GM19238 (cell line): ENCODE measurements around the gene PLXNA4.

Experiments used
- DNase-seq: peaks from one replicate; pipeline ENCODE4 v3.0.0; 2011; ENCODE audit warnings: low spot score; ENCODE audit not compliant: insufficient read length

PLXNA4 gene

DNA sequence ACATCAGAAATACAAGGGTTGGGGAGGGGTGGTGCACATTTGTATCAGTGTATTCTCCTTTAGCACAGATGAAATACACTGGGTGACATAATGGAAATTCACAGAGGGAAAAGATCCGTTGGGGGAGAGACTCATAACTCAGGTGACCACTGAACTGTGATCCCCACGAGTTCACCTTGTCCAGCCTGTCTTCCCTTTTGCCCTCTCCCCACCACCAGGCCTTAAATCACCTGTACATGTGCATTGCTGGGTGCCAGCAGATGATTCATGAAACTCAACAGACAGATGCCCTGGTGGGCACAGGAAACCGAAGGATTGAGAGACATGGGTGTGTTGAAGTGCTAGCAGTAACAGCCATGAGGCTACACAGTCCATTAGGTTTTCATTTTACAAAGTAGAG, 253.3 kb downstream of the PLXNA4 start:
- no peak for DNase-seq

DNA sequence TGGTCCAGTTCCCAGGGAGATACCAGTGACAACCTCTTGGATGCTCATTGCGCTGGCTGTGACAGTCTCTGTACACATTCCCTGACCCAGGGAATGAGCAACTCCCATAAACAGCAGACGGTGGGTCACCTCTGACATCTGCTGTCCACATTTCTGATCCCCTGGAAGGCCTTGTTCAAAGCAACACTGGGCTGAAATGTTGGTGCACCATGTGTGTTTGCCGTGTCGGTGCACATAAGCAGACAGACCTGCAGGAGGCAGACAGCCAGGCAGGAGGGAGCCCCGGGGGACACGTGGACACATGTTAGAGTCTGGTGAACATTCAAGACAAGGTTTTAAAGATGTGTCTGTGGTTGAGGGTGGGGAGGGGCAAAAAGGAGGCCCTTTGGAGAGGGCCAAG, 254.9 kb downstream of the PLXNA4 start:
- no peak for DNase-seq

DNA sequence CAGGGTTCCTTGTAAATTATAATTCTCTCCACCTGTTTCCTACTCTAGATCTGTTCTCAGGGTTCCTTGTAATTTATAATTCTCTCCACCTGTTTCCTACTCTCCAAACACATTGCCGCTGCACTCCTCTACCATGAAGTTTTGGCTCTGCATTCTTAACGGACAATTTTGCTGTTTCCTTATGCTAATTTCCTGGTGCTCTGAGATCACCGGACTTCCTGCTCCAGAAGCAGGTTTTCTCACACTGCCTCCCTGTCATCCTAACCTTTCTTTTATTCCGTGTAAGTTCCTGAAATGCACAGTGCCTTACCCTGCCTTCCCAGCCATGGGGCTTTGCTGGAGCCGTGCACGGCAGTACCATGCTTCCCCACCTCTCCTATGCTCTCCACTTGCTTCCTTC, 256.8 kb downstream of the PLXNA4 start:
- no peak for DNase-seq

DNA sequence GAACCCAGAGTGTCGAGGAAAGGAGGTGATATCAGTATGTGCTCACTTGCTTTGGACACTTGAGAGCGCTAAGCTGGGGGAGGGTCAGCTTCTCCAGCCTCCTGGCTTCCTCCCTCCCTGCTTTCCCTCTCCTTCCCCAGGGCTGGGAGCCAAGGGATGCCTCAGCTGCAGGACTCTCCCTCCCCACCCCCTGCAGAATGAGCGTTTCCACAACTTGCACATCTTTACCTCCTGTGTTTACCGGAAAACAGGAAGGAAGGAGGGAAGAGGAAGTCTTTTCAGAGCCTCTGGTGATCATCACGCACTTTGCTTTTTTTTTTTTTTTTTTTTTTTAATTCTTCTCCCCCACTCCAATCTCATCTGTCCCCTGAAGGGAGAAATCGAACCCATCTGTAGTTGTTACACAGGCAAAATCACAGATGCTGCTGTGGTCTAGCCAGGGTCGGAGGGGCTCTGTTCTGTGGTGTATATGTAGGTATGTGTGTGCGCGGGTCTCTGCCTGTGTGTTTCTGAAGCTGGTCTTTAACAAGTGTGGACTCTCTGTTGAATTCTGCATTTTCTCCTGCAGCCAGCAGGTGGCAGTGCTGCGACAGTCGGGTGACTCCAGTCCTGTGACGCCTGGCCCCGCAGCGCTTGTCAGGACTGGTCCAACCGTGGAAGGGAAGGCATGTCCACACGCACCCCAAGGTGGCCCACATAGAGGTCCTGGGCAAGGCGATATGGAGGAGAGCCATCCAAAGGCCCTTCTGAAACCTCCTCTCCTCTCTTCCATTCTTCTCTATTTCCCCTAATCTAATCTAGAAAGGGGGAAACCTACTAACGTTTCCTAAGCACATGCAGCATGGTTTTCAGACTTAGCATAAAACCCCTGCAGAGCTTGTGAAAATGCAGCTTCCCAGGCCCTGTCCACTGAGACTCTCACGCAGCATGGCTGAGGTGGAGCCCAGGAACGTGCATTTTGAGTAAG, 257.6 kb downstream of the PLXNA4 start:
- peak; percentile 76 for DNase-seq

DNA sequence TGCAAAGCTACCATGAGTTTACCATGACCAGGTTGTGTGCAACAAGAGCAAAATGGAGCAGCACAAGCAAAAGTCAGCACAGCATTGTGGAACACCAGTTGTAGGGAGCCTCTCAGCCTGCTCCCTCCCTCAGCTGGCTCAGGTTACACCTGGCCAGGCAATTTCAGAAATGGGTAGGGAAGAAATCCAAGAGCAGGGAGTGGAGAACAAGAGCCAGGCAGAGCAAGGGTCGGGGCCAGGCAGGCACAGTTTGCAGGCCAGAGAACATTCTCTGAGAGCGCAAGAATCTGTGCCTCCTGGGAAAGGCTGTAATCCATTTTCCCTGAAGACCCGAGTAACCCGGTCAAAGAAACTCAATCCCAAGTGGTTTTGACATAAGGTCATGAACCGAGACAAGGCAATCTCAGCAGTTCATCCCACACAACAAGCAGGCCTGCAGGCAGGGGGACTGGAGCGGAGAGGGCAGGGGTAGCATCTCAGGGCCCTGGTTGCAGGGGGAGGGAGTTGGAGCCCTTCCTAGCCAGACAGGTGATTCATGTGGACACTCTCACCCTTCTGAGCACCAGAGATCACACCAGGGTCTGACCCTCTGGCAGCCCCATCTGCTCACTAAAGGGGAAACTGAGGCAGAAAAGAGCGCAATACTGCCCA, 258.4 kb downstream of the PLXNA4 start:
- no peak for DNase-seq

DNA sequence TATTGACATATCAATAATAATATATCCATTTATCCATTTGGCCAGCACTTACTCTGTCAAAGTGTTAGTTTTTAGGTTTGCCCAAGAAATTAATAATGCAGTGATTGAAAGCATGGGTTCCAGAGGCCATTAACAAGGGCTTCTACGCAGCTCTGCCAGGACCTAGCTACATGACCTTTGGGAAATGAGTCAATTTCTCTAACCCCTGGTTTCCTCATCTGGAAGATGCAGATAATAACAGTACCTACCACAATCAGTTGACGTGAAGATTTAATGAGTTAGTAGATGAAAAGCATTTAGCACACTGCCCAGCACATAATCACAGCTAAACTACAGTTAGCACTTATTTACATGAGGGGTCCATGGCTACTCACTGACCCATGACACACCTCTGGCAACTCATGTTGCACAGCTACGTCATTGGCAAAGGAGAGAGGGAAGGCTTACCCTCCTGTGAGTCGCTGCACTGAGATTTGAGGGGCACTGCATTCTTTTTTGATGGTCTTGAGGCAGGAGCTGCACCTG, 263.7 kb downstream of the PLXNA4 start:
- no peak for DNase-seq

DNA sequence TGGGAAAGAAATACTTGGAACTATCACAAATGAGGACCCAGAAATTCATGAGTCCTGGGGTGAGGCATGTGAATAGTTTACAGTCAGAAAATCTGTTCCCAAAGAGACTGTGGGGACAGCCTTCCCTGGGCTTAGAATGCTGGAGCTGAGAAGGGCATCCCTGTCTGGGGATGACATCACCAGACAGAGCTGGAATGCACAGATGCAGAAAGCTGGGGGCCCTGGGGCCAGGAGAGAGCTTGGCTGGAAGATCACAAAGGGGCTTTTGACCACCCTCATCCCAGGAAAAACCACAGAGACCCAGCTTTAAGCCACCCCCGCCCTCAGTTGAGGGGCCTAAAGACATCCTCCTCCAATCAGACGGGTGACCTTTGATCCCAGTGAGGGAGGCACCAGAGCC, 264.5 kb downstream of the PLXNA4 start:
- no peak for DNase-seq

DNA sequence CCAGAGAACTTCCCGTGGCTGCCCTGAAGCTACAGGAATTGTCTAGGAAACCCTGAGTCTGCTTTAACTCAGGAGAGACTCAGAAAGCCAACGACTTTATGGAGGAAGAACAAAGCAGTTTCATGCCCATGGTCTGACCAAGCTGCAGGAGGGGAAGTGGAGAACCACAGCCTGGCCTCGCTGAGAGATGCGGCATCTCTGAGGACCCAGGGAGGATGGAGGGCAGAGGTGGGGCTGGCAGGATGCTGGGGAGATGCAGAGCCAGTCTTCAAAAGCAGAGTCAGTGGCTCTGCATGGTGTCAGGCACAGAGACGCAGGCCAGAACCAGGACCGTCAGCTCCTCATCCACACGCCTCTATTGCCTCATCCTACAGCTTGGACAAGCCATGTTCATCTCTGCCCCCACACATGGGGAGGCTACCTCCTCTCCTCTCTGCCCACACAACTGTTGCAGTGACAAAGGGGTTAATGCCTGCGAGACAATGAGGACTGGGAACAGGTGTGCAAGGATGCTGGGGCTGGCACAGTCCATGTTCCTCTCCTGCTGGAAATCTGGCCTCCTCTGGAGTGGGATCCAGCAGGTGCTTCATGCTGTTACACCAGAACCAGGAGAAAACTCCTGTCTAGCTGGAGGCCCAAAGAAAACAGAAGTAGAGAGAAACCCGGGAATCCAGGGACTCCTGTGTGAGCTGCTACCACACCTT, 267.0 kb downstream of the PLXNA4 start:
- no peak for DNase-seq

DNA sequence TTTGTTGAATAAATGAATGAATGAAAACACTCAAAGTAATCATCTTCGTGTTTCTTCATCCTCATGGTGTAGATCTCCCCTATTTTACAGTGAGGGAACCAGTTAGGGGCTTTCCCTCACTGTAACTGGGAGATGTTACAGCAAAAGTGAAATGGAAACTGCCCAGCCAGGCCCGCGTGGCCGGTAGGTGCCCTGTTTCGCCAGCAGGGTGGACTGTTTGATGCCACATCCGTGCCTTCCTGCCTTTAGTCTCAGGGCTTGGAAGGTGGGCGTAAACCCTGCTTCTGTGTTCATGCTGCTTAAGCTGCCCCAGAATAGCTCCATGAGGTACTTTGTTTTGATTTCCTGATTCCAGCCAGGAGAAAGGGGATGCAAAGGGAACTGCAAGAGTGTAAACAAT, 268.8 kb downstream of the PLXNA4 start:
- no peak for DNase-seq

DNA sequence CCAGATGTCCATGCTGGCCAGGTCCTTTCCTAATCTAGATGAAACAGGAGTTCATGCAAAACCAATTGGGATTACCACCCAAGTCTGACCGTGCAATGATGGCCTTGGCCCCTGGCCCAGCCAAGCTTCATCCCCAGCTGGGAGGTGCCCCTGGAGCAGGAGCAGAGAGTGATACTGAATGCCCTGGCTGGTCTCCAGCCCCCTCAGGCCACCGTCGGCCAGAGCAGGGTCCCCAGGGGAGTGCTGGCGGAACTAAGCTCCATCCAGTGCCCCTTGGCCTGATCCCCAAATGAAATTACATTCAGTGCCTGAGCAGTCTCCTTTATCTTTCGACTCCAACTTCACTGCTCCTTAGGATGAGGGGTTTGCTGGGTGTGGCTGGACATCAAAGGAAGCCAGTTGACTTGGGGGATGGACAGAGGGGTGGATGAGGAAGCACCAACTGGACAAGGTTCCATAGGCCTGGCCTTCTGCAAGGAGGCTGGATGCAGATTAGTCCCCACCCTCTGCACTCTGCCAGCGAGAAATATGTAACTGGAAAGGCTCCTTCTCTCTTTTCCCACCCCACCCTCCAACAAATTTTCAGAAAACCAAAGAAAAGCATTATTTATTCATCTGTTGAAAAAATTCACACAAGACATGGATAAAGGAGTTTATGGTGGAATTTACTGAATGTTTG, 275.5 kb downstream of the PLXNA4 start:
- no peak for DNase-seq

DNA sequence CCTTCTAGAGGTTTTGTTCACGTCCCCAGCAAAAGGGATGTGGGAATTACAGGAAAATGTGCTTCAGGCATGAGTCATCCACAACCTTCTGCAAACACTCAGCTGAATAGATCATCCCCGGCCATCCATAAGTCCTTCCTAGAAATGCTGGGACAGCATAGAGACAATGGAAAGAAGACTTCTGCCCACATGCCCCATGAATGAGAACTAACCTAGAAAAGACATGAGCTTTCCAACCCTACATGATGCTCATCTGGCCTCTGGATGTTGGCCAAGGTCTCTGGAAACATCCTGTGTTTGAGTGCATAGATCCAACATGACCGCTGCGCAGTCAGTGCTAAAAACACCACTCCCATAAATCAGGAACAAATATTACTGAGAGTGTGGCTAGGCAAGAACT, 277.5 kb downstream of the PLXNA4 start:
- no peak for DNase-seq

DNA sequence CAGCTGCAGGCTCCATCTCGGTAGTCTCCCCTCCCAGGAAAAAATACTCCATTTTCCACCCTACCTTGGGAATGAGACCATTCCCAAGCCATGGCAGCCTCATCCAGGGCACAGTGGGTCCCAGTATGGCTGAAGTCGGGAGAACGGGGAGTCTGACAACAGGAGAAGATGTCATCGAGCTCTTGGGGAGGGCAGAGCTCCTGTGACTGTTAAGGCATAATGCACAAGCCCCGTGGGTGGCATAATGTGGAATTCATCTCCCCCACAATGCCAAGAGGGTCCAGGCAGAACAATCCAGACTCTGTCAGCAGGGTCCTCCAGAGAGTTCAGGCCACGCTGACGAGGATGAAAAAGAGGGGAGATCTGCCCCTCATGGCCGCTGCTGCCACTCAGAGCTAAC, 279.4 kb downstream of the PLXNA4 start:
- DNase-seq = no peak

DNA sequence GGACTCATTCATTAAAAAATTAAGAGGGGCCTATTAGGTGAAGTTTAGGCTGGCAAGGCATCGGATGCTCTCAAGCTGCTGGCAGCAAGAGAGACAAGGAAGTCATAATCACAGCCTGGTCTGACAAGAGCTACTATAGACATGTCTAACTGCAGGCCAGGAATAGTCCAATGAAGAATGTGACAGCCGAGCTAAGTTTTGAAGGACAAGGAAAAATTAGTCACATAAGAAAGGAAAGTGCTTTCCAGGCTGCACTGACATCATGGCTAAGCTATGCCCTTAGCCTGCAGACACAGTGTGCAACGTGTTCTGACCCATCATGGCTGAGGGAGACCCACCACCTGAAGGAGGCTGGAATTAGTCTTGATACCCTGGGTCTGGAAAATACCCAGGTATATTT, 281.1 kb downstream of the PLXNA4 start:
- DNase-seq = no peak

DNA sequence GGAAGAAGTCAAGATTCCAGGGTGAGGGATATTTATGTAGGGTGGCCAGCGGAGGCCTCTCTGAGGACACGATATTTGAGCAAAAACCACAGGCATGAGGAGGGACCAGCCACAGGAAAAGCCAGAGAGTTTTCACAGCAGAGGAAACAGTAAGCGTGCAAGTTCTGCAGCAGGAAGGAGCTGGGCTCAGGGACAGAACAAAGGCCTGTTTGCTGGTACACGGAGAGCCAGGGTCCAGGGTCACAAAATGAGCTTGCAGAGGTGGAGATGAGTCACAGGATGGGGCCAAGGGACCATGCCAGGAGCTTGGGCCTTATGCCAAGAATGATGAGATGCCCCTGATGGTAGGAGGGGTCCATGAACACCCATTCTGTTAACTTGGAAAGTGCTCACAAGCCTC, 283.5 kb downstream of the PLXNA4 start:
- DNase-seq = no peak

DNA sequence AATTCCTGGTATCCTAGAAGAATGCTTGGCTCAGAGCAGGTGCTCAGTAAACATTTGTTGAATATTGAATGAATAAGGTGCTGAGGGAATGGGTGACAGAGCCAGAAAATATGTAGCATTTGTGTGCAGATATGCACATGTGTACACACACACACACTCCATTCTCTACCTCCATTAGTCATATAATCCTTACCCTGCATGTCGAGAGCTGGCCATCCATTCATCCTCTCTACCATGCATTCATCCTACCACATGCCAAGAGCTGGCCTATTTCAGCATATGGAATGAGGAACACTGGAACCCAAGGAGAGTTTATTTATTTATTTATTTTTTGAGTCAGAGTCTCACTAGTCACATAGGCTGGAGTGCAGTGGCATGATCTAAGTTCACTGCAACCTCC, 284.8 kb downstream of the PLXNA4 start:
- no peak for DNase-seq

DNA sequence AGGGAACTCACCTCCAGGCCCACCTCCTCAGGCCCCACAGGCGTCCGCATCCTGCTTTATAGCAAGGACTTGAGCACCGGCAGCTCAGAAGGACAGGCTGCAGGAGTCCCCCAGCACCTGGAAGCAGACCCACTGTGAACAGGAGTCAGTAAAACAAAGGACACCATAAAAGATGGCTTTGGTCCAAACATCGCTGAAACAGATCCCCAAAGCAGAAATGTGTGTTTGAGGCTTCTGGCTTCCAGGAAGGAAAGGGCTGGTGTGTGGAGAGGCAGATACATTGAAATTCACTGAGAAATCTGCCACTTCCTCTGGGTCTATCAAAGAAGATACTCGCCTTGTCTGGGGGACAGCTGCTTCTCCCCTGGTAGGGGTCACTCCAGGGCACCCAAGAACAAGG, 286.2 kb downstream of the PLXNA4 start:
- DNase-seq = no peak

DNA sequence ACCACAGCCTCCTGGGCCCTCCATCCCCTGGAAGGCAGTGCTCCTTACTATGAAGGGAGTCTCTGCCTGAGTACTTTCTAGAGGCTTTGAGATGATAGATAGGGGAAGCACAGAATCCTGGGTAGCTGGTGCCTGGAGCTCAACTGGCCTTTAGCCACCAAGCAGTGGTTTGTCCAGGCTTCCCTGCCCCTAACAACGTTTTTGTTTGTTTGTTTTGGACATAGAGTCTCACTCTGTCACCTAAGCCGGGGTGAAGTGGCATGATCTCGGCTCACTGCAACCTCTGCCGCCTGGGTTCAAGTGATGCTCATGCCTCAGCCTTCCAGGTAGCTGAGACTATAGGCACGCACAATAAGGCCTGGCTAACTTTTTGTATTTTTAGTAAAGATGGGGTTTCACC, 289.4 kb downstream of the PLXNA4 start:
- DNase-seq = no peak

DNA sequence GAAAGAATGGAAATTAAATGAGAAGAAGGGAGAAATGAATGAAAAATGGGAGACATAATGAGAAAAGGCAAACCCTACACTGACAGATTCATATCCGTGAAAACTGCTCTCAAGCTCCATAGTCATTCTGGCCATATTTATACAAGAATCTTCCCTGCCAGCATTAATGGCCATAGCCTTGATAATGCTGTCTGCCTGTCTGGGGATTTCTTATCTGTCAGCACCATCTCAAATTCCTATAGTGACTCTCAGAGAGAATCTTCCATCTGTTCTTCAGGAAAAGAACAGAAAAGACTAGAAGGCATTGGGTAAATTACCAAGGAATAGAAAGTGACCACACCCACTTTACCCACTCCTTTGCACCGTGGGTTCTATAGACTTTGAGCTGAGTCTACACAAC, 295.9 kb downstream of the PLXNA4 start:
- DNase-seq = no peak

DNA sequence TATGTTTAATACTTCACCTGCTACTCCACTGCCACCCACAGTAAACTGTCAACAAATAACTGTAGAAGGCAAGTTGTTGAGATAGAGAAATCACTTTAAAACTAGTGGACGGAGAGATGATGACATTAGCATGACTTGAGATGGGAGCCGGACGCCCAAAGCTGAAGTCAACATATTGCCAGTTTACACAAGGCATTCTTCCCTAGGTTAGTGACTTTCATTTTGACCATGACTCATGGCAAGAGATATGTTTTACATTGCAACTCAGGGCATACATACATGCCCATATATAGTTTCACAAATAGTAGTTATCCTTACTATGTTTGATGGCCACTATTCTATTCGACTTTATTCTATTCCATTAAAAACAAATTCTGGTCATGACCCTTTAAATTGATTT, 296.6 kb downstream of the PLXNA4 start:
- no peak for DNase-seq

DNA sequence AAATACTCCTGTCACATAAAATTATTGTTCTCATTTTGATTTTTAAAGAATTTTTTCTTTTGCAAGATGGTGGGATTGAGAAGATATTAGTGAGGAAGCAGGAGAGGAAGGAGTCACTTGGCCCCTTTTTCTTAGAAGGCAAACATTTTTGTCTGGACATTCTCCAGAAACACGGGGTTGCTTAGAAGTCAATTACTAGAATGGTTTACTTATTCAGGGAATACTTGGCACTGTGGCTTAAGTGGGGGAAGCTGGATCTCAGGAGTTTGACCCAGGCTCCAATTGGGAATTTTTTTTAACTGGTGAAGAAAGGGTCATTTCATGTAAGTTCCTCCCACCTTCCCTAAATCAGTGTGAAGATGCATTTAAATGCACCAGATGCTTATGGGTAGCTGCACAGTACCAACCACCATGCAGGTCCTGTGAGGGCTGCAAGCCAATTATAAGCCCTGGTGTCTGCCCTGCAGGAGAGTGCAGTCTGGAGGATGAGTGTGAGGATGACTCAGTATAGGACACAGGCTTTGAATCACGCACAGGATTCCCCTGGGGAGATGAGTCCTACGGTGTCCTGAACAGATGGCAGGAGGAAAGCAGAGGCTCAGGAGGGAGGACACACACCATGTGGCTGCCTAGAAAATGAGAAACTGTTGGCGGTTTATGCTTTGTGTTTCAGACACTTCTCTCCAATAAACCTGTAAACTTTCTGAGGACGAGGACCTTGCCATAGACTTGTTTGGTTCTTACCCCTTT, 299.1 kb downstream of the PLXNA4 start:
- no peak for DNase-seq

DNA sequence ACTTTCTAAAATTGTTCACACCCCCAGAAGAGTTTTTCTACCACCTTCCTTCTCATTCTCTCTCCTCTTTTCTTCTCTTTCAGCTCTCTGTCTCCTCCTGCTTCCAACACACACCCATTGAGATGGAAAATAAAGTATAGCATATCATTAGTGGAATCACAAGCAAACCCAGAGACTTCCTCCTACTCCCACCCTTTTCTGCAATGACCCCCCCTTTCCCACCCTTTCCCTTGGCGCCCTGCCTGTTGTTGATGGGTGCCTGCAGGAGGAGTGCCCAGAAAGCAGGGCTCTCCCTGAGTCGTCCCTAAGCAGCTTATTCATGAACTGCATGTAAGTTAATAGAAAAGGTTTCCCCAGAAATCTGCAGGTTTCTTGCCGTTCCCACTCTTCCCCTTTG, 300.0 kb downstream of the PLXNA4 start:
- DNase-seq = no peak
